Left lung (tissue), 10 donors: Measurements from ENCODE around the gene PHF24. TPM values are rescaled to one million over a fixed set of nuclear protein-coding genes. Genes with fewer than 3 reads are reported as not detected.
A peak's percentile ranks its signal among the peaks of the same experiment; 100 is the strongest.

Source experiments
- ATAC-seq: fragments of 200-7000 bp; cut with Tn5 transposase; one replicate; pipeline ENCODE4 v1.9.1; 2020; ENCODE audit warnings: moderate library complexity
- DNase-seq, 4 donors: peaks; one replicate each; pipeline ENCODE4 v3.0.0-alpha.2; 2013 to 2020
- H3K27ac ChIP-seq, 2 donors: fragments of 200-600 bp; sonication (generic) in 1 of 2; one replicate each; pipeline versions ENCODE4 v1.5.0 to v1.8.0; 2020 to 2021
- H3K27me3 ChIP-seq, 2 donors: fragments of 200-600 bp; sonication (generic) in 1 of 2; one replicate each; pipeline versions ENCODE4 v1.5.0 to v1.8.0; 2020 to 2021
- H3K36me3 ChIP-seq, 2 donors: fragments of 200-600 bp; sonication (generic) in 1 of 2; one replicate each; pipeline versions ENCODE4 v1.5.0 to v1.8.0; 2020 to 2021
- H3K4me1 ChIP-seq, 2 donors: fragments of 200-600 bp; one replicate each; pipeline ENCODE4 v1.8.0; 2021
- H3K4me3 ChIP-seq, 2 donors: fragments of 200-600 bp; sonication (generic) in 1 of 2; one replicate each; pipeline versions ENCODE4 v1.5.0 to v1.8.0; 2020 to 2021; ENCODE audit warnings: mild to moderate bottlenecking in 1 of 2
- H3K9me3 ChIP-seq, 2 donors: fragments of 200-600 bp; sonication (generic) in 1 of 2; one replicate each; pipeline versions ENCODE4 v1.5.0 to v1.8.0; 2020 to 2021
- intact Hi-C, 2 donors: fragments of 100-400 bp; cut with DNase I; formaldehyde crosslinking; loops; one replicate each; pipeline versions ENCODE4 v1.11.2 to v1.14.2; 2022
- polyA plus RNA-seq, 6 donors: library from polyadenylated mRNA; unstranded; fragments of 120-200 nt; gene quantifications; one replicate each; pipeline ENCODE4 v1.2.1, GENCODE V29; 2013; ENCODE audit not compliant: insufficient read length in 6 of 6
- total RNA-seq, 2 donors: library from RNA; stranded (reverse); fragmentation: NEBNext Ultra II Directional; extraction: Animal tissue kit (Norgen Biotek cat#: 25700); gene quantifications; one replicate each; pipeline ENCODE4 v1.2.1, GENCODE V29; 2021
- TF ChIP-seq, protein P1 (sequence below), 2 donors: fragments of 200-600 bp; sonication (generic) in 1 of 2; IDR thresholded peaks; one replicate each; pipeline versions ENCODE4 v1.5.0 to v1.8.0; 2021; ENCODE audit warnings: antibody characterized with exemption in 2 of 2
- donor health status: DM: no; HTN: yes; CAD: no.
- donor health status: DM: no; HTN: no; CAD: no.

The PHF24 gene
- total and polyA plus RNA-seq, 8 donors = 0.20 to 0.78 (median 0.46) TPM

- Histone ChIP-seq H3K4me1 (peaks cover 0 to 38% of the 10 kb centered on the region in 2 donors), H3K36me3 (no peaks in the 10 kb centered on the region), H3K27me3 (no peaks in the 10 kb centered on the region), H3K27ac (peak overlapping the region in 1 of 2 donors; percentile 83), H3K9me3 (no peaks in the 10 kb centered on the region), H3K4me3 (no peak overlapping the region)
- TF ChIP-seq, protein P1, sequence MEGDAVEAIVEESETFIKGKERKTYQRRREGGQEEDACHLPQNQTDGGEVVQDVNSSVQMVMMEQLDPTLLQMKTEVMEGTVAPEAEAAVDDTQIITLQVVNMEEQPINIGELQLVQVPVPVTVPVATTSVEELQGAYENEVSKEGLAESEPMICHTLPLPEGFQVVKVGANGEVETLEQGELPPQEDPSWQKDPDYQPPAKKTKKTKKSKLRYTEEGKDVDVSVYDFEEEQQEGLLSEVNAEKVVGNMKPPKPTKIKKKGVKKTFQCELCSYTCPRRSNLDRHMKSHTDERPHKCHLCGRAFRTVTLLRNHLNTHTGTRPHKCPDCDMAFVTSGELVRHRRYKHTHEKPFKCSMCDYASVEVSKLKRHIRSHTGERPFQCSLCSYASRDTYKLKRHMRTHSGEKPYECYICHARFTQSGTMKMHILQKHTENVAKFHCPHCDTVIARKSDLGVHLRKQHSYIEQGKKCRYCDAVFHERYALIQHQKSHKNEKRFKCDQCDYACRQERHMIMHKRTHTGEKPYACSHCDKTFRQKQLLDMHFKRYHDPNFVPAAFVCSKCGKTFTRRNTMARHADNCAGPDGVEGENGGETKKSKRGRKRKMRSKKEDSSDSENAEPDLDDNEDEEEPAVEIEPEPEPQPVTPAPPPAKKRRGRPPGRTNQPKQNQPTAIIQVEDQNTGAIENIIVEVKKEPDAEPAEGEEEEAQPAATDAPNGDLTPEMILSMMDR (IDR thresholded peaks at IDR 0.05) = no peak
- ATAC-seq = no peak
- DNase-seq = no peak
- intact Hi-C loops = loop anchor here in 1 of 2 donors (10.0 kb wide), 1 partner anchor 78 kb away; no protein-coding TSS in a partner anchor
Measured at GRCh38 chr9:34983209-34983608, 25.1 kb downstream of the PHF24 start.

GRCh38 chr9:34984049-34984448 lies 26.0 kb downstream of the PHF24 start:
- no peaks in the 10 kb centered on the region for H3K9me3 ChIP-seq
- intact Hi-C loops = loop anchor here in 1 of 2 donors (10.0 kb wide), 1 partner anchor 79 kb away; no protein-coding TSS in a partner anchor
- TF ChIP-seq, protein P1 (IDR thresholded peaks at IDR 0.05) = no peak

DNA sequence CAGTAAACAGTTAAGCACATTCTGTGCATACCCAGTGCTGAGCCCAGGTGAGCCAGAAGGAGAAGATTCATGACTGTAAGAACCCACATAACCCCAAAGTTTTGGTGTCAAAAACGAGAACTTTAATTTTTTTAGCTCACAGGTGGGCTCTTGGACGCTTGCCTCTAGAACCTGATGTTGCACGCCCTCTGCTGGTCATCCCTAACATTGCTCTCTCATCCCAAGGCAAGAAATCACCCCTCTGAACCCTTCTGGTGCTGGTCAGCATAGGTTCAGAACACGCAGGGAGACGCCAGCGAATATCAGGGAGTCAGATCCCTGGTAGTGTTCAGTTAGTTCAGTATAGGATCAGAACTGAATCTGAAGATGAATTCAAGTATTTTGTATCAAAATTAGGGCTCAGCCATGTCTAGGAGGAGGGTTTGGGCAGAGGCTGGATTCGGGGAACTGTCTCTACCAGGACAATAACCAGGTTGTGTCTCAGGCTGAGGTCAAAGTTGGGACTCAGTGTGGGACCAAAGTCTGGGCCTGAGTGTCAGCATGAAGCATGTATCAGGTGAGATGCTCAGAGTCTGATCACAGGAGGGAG lies 27.3 kb downstream of the PHF24 start:
- no peak overlapping the region for H3K27ac ChIP-seq
- H3K9me3 ChIP-seq = no peaks in the 10 kb centered on the region
- peaks cover 0 to 47% of the 10 kb centered on the region in 2 donors for H3K4me1 ChIP-seq
- H3K4me3 ChIP-seq = no peak overlapping the region
- no peaks in the 10 kb centered on the region for H3K36me3 ChIP-seq
- TF ChIP-seq, protein P1 (IDR thresholded peaks at IDR 0.05) = peak; percentile 69 to 90
- peaks cover 0 to 3% of the 10 kb centered on the region in 2 donors for H3K27me3 ChIP-seq
- intact Hi-C loops = loop anchor here in 1 of 2 donors (10.0 kb wide), 1 partner anchor 81 kb away; no protein-coding TSS in a partner anchor
- no peak for ATAC-seq
- peak in 2 of 4 donors; percentile 47 to 53 for DNase-seq

More at GRCh38 chr9:34984049-34984448, 26.0 kb downstream of the PHF24 start:
- H3K36me3 ChIP-seq = no peaks in the 10 kb centered on the region
- no peak overlapping the region for H3K4me3 ChIP-seq
- DNase-seq = peak in 1 of 4 donors; percentile 60
- peak overlapping the region in 1 of 2 donors; percentile 83 for H3K27ac ChIP-seq
- peak; percentile 16 for ATAC-seq
- no peaks in the 10 kb centered on the region for H3K27me3 ChIP-seq
- peaks cover 0 to 47% of the 10 kb centered on the region in 2 donors for H3K4me1 ChIP-seq

GRCh38 chr9:34986540-34987047 lies 28.5 kb downstream of the PHF24 start:
- H3K4me3 ChIP-seq = no peak overlapping the region
- H3K4me1 ChIP-seq = peaks cover 0 to 45% of the 10 kb centered on the region in 2 donors
- no peaks in the 10 kb centered on the region for H3K9me3 ChIP-seq
- H3K27ac ChIP-seq = no peak overlapping the region
- no peaks in the 10 kb centered on the region for H3K36me3 ChIP-seq
- ATAC-seq (no peak), DNase-seq (peak in 1 of 4 donors; percentile 57)
- intact Hi-C loops = loop anchor here in 1 of 2 donors (10.0 kb wide), 1 partner anchor 82 kb away; no protein-coding TSS in a partner anchor
- TF ChIP-seq, protein P1 (IDR thresholded peaks at IDR 0.05) = no peak
- peaks cover 0 to 8% of the 10 kb centered on the region in 2 donors for H3K27me3 ChIP-seq
